Cardiac fibroblast (primary cell): Measurements from ENCODE around the gene GDF11.

ENCODE experiments used
- DNase-seq, 2 donors: peaks; one replicate each; pipeline versions ENCODE4 v3.0.0 to v3.0.0-alpha.2; 2010; ENCODE audit warnings: low read depth in 2 of 2
- H3K4me3 ChIP-seq, 2 donors: replicated peaks in 1 of 2; 1 replicate in 1 of 2; 2 replicates in 1 of 2; pipeline ENCODE4 v1.5.1; 2011; ENCODE audit warnings: low read depth in 2 of 2, low read length in 2 of 2, mild to moderate bottlenecking in 2 of 2, moderate library complexity in 1 of 2
- CTCF ChIP-seq: IDR thresholded peaks from one replicate; pipeline ENCODE4 v1.5.1; 2011; ENCODE audit warnings: low read depth, mild to moderate bottlenecking, low read length, inconsistent platforms

Gene GDF11

GRCh38 chr12:55696796-55697462 lies 46.0 kb upstream of the GDF11 start:
- no peak for TF ChIP-seq CTCF
- DNase-seq: no peak
- no peak overlapping the region for H3K4me3 ChIP-seq

- no peak for TF ChIP-seq CTCF
- no peak overlapping the region for H3K4me3 ChIP-seq
- DNase-seq: no peak
Measured at GRCh38 chr12:55697686-55698085, 45.2 kb upstream of the GDF11 start.

GRCh38 chr12:55698241-55698955 lies 44.5 kb upstream of the GDF11 start:
- TF ChIP-seq CTCF: no peak
- no peak for DNase-seq
- H3K4me3 ChIP-seq: no peak overlapping the region

GRCh38 chr12:55698965-55699364 lies 44.0 kb upstream of the GDF11 start:
- no peak overlapping the region for H3K4me3 ChIP-seq
- no peak for TF ChIP-seq CTCF

GRCh38 chr12:55699471-55700055 lies 43.4 kb upstream of the GDF11 start:
- H3K4me3 ChIP-seq: no peak overlapping the region
- no peak for TF ChIP-seq CTCF
- DNase-seq: no peak

More at GRCh38 chr12:55698965-55699364, 44.0 kb upstream of the GDF11 start:
- DNase-seq: no peak

- no peak for TF ChIP-seq CTCF
Measured at GRCh38 chr12:55700255-55701018, 42.5 kb upstream of the GDF11 start.

More at GRCh38 chr12:55700255-55701018, 42.5 kb upstream of the GDF11 start:
- no peak for DNase-seq
- H3K4me3 ChIP-seq: no peak overlapping the region
